ENCODE data around the gene SEMA6D. TPM values are rescaled to one million over a fixed set of nuclear protein-coding genes. Genes with fewer than 3 reads are reported as not detected.

Gene SEMA6D
- total and polyA plus RNA-seq, 2 donors (not counting 3 experiments of a cell fraction or from before 2014, with no cell fraction given), result 16.3 to 22.5 TPM

DNA sequence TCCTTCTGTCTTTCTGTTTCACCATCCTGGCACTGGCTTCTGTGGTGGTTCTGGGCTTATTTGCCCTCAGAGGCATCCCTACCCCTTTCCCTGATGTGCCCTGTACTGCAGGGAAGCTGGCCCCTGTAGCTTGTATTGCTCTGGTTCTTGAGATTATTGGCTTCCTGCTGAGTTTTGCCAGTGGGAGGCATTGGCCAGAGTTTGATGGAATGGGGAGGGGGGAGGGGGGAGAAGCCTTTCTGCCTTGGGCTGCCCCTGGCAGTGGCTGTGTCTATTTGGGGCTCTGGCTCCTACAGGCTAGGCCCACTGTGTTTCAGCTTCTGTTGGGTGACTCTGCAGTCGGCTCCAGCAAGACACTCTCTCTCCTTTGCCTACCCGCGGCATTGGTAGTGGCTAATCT, 41.6 kb upstream of the SEMA6D start:
- intact Hi-C loops (cut with micrococcal nuclease) (no loop called here), dilution Hi-C loops (cut with MboI; ENCODE audit: extremely low pct_ligation_motif_present, low sequenced_read_pairs) (no loop called here)
- POLR2A ChIA-PET, result no interaction called here
- H3K36me3 ChIP-seq (ENCODE audit: control insufficient read depth in 2 of 2, extremely low read depth in 1 of 2, insufficient read depth in 2 of 2, low read length in 2 of 2), result no peaks in the 10 kb centered on the region
- BruUV-seq (replicated peaks), result no TSS peak
- H3K4me1 ChIP-seq (ENCODE audit: control insufficient read depth, extremely low read depth, insufficient read depth, low read length), result peaks cover 15% of the 10 kb centered on the region
- no peak overlapping the region for H3K9ac ChIP-seq (replicated peaks; ENCODE audit: extremely low read depth, insufficient read depth, low read length)
- TF ChIP-seq EZH2 (IDR thresholded peaks at IDR 0.05; ENCODE audit: borderline replicate concordance, low read depth, low read length, severe bottlenecking) (no peak), MAX (IDR thresholded peaks at IDR 0.05; ENCODE audit: insufficient read depth, insufficient read length) (no peak), POLR2A (IDR thresholded peaks at IDR 0.05; ENCODE audit: low read depth, low read length) (no peak), FOS (IDR thresholded peaks at IDR 0.05; ENCODE audit: borderline replicate concordance, insufficient read depth, low read length) (no peak), GATA2 (IDR thresholded peaks at IDR 0.05; ENCODE audit: insufficient read depth, insufficient read length, low read depth, low read length) (no peak), CTCF (IDR thresholded peaks at IDR 0.05; ENCODE audit: extremely low read depth in 1 of 2, insufficient read depth in 1 of 2, low read depth in 1 of 2, low read length in 2 of 2) (no peak), JUN (IDR thresholded peaks at IDR 0.05; ENCODE audit: borderline replicate concordance, insufficient read depth, insufficient read length, low read depth) (no peak), MYC (IDR thresholded peaks at IDR 0.05; ENCODE audit: low read depth, low read length) (no peak), POLR2AphosphoS5 (IDR thresholded peaks at IDR 0.05; ENCODE audit: insufficient read depth, low read depth, low read length) (no peak)
- H2AFZ ChIP-seq (ENCODE audit: low read depth, low read length), result no peak overlapping the region
- H4K20me1 ChIP-seq (replicated peaks; ENCODE audit: control insufficient read depth, extremely low read depth, insufficient read depth, low read length), result no peaks in the 10 kb centered on the region
- DNase-seq (ENCODE audit: low read depth, low spot score) (no peak), FAIRE-seq (no peak)
- H3K27ac ChIP-seq (ENCODE audit: insufficient read depth, low read depth, low read length), result no peak overlapping the region
- H3K4me3 ChIP-seq (replicated peaks in 1 of 3; ENCODE audit: insufficient read depth in 1 of 3, low read depth in 1 of 3, low read length in 3 of 3), result no peak overlapping the region
- no peak overlapping the region for H3K4me2 ChIP-seq (ENCODE audit: insufficient read depth, low read length)
- CTCF ChIA-PET, result interaction anchor here (0.5 kb wide), 1 partner anchor 1955 kb away, joined by 3 read pairs; no protein-coding TSS in a partner anchor
- H3K9me3 ChIP-seq (replicated peaks; ENCODE audit: control insufficient read depth, insufficient read depth, low read length), result no peaks in the 10 kb centered on the region
- no peaks in the 10 kb centered on the region for H3K27me3 ChIP-seq (ENCODE audit: control insufficient read depth in 2 of 2, insufficient read depth in 2 of 2, low read length in 2 of 2)
- no peaks in the 10 kb centered on the region for H3K9me1 ChIP-seq (replicated peaks; ENCODE audit: control insufficient read depth, extremely low read depth, insufficient read depth, low read length)
- no peaks in the 10 kb centered on the region for H3K79me2 ChIP-seq (ENCODE audit: control insufficient read depth, insufficient read depth, low read length)

Measured in endothelial cell of umbilical vein (primary cell).